GM12864 (cell line): ENCODE measurements around the gene CABP4.

Experiments
- DNase-seq: peaks from one replicate; pipeline ENCODE4 v3.0.0-alpha.2; 2011; ENCODE audit warnings: low read depth
- H3K4me3 ChIP-seq: 2 replicates; pipeline ENCODE4 v1.5.1; 2011; ENCODE audit warnings: mild to moderate bottlenecking, low read depth, low read length, control low read depth
- TF ChIP-seq, protein P1 (sequence below): IDR thresholded peaks from 2 replicates; pipeline ENCODE4 v1.5.1; 2011; ENCODE audit warnings: low read depth, mild to moderate bottlenecking, moderate library complexity, low read length, control low read depth, inconsistent platforms; ENCODE audit errors: missing control alignments

The CABP4 gene

GRCh38 chr11:67455054-67455453 lies at the start of gene CABP4:
Gene CABP4 (plus strand): TSS chr11:67455354. CDS start chr11:67455424, 70 bp downstream.
- H3K4me3 ChIP-seq, result no peak within 1 kb of the TSS
- TF ChIP-seq, protein P1, sequence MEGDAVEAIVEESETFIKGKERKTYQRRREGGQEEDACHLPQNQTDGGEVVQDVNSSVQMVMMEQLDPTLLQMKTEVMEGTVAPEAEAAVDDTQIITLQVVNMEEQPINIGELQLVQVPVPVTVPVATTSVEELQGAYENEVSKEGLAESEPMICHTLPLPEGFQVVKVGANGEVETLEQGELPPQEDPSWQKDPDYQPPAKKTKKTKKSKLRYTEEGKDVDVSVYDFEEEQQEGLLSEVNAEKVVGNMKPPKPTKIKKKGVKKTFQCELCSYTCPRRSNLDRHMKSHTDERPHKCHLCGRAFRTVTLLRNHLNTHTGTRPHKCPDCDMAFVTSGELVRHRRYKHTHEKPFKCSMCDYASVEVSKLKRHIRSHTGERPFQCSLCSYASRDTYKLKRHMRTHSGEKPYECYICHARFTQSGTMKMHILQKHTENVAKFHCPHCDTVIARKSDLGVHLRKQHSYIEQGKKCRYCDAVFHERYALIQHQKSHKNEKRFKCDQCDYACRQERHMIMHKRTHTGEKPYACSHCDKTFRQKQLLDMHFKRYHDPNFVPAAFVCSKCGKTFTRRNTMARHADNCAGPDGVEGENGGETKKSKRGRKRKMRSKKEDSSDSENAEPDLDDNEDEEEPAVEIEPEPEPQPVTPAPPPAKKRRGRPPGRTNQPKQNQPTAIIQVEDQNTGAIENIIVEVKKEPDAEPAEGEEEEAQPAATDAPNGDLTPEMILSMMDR, result no peak
- no peak for DNase-seq

DNA sequence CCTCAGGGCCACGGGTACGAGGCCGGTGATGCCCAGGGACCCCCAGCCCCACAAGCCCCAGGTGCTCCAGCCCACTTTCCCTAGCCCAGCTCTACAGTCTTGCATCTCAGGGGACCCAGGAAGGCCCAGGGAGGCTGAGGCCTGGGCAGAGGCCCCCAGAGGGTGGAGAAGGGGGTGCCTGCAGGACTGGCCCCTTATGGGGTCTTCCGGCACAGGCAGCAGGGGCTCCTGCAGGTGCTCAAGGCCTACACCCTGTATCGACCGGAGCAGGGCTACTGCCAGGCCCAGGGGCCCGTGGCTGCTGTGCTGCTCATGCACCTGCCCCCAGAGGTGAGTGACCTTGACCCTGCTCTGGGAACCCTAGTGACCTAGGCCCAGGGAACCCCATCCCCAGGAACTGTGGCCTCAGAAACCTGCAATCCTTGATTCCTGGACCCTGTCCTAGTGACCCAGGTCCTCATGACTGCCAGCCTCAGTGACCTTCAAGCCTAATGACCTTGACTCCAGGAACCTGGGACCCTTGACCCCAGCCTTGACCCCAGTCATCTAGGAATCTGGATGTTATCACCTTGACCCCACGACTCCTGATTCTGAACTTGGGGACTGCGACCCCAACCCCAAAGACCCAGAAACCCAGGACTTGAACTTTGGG lies 49.3 kb upstream of the CABP4 start:
- no peak for DNase-seq
- no peak overlapping the region; the same call in 1 of the 2 replicates for H3K4me3 ChIP-seq
- TF ChIP-seq, protein P1, result no peak

GRCh38 chr11:67406420-67406968 lies 48.7 kb upstream of the CABP4 start:
- DNase-seq, result no peak
- no peak overlapping the region for H3K4me3 ChIP-seq
- TF ChIP-seq, protein P1, result no peak

- TF ChIP-seq, protein P1, result no peak
- no peak for DNase-seq
- no peak overlapping the region for H3K4me3 ChIP-seq
Observed at GRCh38 chr11:67406969-67407687, 48.0 kb upstream of the CABP4 start.

- H3K4me3 ChIP-seq, result no peak overlapping the region
- TF ChIP-seq, protein P1, result no peak
- DNase-seq, result no peak
Observed at GRCh38 chr11:67407688-67408163, 47.4 kb upstream of the CABP4 start.

GRCh38 chr11:67408437-67409200 lies 46.5 kb upstream of the CABP4 start:
- TF ChIP-seq, protein P1, result no peak
- H3K4me3 ChIP-seq, result peak overlapping the region; percentile 43
- no peak for DNase-seq
